WERI-Rb-1 (cell line): ENCODE results near the gene VAPA.
"Not testable (repeated sequence)": the region's sequence is repeated elsewhere in the genome, so short reads cannot be mapped to it uniquely, and the experiment has no call there.

Source experiments
- DNase-seq: peaks from one replicate; pipeline ENCODE4 v3.0.0-alpha.2; 2020
- H3K27ac ChIP-seq: fragments of 250-450 bp; sonication (Bioruptor Pico); 2 replicates; pipeline ENCODE4 v1.5.1; 2020; ENCODE audit warnings: mild to moderate bottlenecking, moderate library complexity
- H3K27me3 ChIP-seq: fragments of 250-450 bp; sonication (Bioruptor Pico); 2 replicates; pipeline ENCODE4 v1.5.1; 2021; ENCODE audit warnings: mild to moderate bottlenecking, low read depth, moderate library complexity; ENCODE audit not compliant: insufficient read depth, severe bottlenecking
- H3K36me3 ChIP-seq: fragments of 250-450 bp; sonication (Bioruptor Pico); 2 replicates; pipeline ENCODE4 v1.5.1; 2020; ENCODE audit warnings: mild to moderate bottlenecking, moderate library complexity
- H3K4me3 ChIP-seq: 2 replicates; pipeline ENCODE4 v1.5.1; 2011; ENCODE audit warnings: low read depth, mild to moderate bottlenecking, control low read depth, low read length
- H3K9me3 ChIP-seq: fragments of 250-450 bp; sonication (Bioruptor Pico); 2 replicates; pipeline ENCODE4 v1.5.1; 2021; ENCODE audit warnings: mild to moderate bottlenecking, moderate library complexity; ENCODE audit not compliant: severe bottlenecking
- CTCF ChIP-seq: IDR thresholded peaks from 2 replicates; pipeline ENCODE4 v1.5.1; 2011; ENCODE audit warnings: low read depth, mild to moderate bottlenecking, control low read depth, inconsistent platforms, low read length

Gene VAPA

GRCh38 chr18:9898792-9899549 lies 14.8 kb upstream of the VAPA start:
- Histone ChIP-seq H3K4me3 (no peak overlapping the region), H3K27ac (no peak overlapping the region), H3K9me3 (no peaks in the 10 kb centered on the region), H3K27me3 (no peaks in the 10 kb centered on the region), H3K36me3 (no peaks in the 10 kb centered on the region)
- no peak for TF ChIP-seq CTCF
- DNase-seq, result no peak

- H3K4me3 ChIP-seq, H3K27me3 ChIP-seq, DNase-seq, H3K9me3 ChIP-seq, H3K27ac ChIP-seq, H3K36me3 ChIP-seq: not testable (repeated sequence)
Observed at GRCh38 chr18:9899550-9899930, 14.3 kb upstream of the VAPA start.

- H3K9me3 ChIP-seq, result no peaks in the 10 kb centered on the region
Observed at GRCh38 chr18:9900699-9901098, 13.1 kb upstream of the VAPA start.

GRCh38 chr18:9901377-9901776 lies 12.4 kb upstream of the VAPA start:
- H3K27ac ChIP-seq, result no peak overlapping the region
- H3K9me3 ChIP-seq, result no peaks in the 10 kb centered on the region
- DNase-seq, result no peak
- H3K4me3 ChIP-seq, result no peak overlapping the region
- no peaks in the 10 kb centered on the region for H3K27me3 ChIP-seq
- H3K36me3 ChIP-seq, result no peaks in the 10 kb centered on the region
- TF ChIP-seq CTCF, result no peak

More at GRCh38 chr18:9900699-9901098, 13.1 kb upstream of the VAPA start:
- Histone ChIP-seq H3K27ac (no peak overlapping the region), H3K27me3 (no peaks in the 10 kb centered on the region), H3K36me3 (no peaks in the 10 kb centered on the region), H3K4me3 (no peak overlapping the region)
- DNase-seq, result no peak
- no peak for TF ChIP-seq CTCF

GRCh38 chr18:9902264-9902663 lies 11.6 kb upstream of the VAPA start:
- not testable (repeated sequence) for H3K4me3 ChIP-seq, H3K36me3 ChIP-seq, H3K27ac ChIP-seq, H3K27me3 ChIP-seq, H3K9me3 ChIP-seq
- peak; percentile 15 for DNase-seq

- Histone ChIP-seq H3K4me3 (no peak overlapping the region), H3K27me3 (no peaks in the 10 kb centered on the region), H3K9me3 (no peaks in the 10 kb centered on the region), H3K36me3 (no peaks in the 10 kb centered on the region), H3K27ac (no peak overlapping the region)
- TF ChIP-seq CTCF, result no peak
- peak; percentile 87 for DNase-seq
Observed at GRCh38 chr18:9902832-9903231, 11.0 kb upstream of the VAPA start.

- no peak for TF ChIP-seq CTCF
- Histone ChIP-seq H3K27me3 (no peaks in the 10 kb centered on the region), H3K36me3 (no peaks in the 10 kb centered on the region), H3K9me3 (no peaks in the 10 kb centered on the region), H3K4me3 (no peak overlapping the region), H3K27ac (no peak overlapping the region)
- no peak for DNase-seq
Observed at GRCh38 chr18:9905401-9905922, 8.4 kb upstream of the VAPA start.
